ENCODE results near the gene NHS.

NHS gene

DNA sequence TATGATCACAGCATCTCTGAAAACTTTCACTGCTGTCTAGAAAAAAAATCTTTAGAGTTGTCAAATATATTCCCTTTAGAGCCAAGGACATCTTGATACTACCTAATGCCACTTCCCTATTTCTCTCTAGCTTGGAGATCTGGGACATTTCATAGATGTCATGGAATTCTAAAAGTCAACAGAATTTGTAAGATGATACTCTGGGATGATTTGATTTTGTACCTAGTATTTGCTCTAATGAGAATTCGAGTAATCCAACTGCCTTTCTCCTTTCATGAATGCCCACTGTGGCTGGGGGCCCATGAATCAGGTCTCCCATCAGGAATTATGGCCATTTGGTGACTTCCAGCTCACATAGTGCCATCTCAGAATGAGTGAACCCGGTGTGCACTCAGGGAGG is 73.2 kb downstream of the NHS start:
- no peak for DNase-seq (ENCODE audit: low read depth)

DNA sequence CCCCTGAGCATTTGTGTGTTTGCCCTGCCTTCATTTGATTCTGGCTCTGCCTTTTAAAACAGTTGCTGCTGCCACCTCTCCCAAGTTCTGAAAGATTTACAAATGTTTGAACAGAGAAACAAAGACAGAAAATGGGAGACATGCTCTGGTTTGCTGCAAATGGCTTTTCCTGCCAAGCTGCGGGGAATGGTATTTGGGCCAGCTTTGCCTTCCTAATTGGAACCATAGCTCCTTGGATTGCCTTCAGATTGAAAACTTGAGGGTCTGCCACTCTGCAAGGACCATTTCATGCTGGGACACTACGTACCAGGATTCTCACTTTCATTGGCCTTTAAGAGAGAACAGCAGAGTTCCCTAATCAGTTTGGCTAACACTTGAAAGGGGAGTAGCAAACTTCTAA is 74.9 kb downstream of the NHS start:
- no peak for DNase-seq (ENCODE audit: low read depth)

DNA sequence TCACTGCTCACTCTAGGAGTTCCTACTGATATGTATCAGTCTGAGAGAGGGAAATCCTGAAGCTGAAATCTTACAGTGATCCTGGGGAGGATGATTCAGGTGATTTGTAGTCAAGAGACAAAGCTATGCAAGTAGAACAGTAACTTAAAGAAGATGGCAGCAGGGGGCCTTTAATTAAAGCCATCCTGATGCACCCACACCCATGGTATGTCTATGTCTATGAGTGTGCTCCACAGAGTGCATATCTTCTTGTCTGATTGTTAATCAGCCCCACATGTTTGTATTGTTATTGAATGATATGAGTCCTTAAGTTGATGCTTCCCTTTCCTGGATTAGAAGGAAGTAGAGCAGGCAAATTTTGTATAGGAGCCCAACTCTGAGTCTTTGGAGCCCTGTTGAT is 78.8 kb downstream of the NHS start:
- no peak for DNase-seq (ENCODE audit: low read depth)

DNA sequence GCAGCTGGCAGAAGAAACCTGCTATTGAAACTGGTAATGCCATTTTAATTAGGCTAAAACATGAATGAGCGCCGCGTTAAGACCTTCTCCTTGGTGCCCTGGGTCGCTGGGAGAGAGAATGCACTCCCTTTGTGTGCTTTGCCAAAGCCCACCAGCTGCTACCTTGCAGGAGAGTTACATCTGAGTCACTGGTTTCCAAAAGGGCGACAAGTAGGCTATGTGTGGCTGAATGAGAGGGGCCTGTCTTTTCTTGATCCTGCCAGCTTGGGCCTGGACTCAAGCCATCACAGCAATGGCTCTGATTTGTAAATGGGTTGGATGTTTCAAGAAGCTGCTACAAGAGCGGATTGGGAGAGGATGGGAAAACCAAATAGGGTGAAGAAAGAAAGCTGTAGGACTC is 81.5 kb downstream of the NHS start:
- no peak for DNase-seq (ENCODE audit: low read depth)

GRCh38 chrX:17459008-17459611 is 84.1 kb downstream of the NHS start:
- no peak for DNase-seq (ENCODE audit: low read depth)

GRCh38 chrX:17459661-17460060 is 84.7 kb downstream of the NHS start:
- DNase-seq (ENCODE audit: low read depth), result no peak

DNA sequence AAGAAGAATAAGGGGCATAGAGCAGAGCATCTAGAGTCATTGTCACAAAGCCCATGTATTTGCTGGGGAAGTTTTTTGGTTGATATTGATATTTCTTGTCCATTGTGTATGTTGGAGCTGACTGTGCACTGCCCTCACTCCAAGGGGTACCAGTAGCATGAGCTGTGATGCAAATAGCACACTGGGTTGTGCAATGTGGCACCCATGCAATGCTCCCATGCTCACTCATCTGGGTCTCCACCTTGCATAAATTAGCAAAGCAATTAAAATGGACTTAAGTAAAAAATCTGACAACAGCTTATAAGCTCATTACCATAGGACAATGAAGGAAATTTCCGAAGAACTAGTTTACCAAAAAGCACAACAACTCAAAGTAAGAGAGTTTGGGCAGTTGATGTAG is 87.9 kb downstream of the NHS start:
- DNase-seq (ENCODE audit: low read depth), result no peak

GRCh38 chrX:17464194-17464593 is 89.2 kb downstream of the NHS start:
- no peak for DNase-seq (ENCODE audit: low read depth)

DNA sequence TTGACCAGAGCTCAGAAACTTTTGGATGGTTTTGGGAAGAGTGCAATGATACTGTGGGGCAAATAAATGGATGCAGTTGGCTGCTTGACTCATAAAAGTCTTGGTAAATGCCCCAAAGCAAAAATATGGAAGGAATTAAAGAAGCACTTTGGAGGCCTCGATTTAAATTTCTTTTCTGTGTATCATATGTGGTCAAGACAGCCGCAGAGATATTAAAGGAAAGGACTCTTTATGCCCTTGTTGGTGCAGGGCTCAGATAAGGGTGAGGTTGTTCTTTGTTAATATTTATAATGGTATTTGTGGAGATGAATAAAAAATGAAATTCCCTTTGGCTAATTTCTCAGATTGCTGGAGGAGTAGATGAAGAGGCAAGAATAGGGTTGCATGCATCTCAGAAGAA is 90.2 kb downstream of the NHS start:
- DNase-seq (ENCODE audit: low read depth), result no peak

DNA sequence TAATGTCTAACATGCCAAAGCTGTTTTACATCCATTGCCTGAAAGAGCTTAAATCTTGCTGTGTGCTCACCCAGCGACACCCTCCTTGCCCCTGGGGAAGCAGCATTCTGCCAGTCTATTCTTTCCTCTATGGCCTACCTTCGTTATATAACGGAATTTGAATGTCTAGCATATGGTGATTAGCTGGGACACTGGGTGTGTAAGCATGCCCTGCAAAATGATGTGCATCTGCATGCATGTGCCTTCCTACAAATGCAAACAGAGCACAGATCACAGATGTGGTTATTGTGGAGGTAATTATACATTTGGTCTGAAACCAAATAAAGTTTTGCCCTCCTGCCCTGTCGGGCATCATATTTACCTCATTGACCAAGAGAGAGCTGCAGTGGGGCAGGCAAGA is 90.8 kb downstream of the NHS start:
- DNase-seq (ENCODE audit: low read depth), result no peak

DNA sequence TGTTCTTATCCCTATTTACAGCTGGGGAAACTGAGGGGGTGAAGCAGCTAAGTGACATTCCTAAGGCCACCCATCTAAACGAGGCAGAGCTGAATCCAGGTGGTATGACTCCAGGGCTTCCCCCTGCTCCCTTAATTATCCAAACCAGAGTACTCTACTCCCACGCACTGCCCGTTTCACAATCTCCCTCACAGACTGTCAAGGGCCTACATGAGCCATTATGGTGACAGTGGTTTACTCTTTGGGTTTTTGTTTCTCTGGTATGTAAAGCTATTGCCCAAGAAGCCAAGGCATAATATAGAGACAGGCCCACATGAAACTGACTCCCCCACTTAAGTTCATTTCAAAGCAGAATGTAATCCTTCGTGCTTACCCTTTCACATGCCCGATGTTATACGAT is 95.1 kb downstream of the NHS start:
- no peak for DNase-seq (ENCODE audit: low read depth)

- no peak for DNase-seq (ENCODE audit: low read depth)
Measured at GRCh38 chrX:17471121-17471520, 96.1 kb downstream of the NHS start.

DNA sequence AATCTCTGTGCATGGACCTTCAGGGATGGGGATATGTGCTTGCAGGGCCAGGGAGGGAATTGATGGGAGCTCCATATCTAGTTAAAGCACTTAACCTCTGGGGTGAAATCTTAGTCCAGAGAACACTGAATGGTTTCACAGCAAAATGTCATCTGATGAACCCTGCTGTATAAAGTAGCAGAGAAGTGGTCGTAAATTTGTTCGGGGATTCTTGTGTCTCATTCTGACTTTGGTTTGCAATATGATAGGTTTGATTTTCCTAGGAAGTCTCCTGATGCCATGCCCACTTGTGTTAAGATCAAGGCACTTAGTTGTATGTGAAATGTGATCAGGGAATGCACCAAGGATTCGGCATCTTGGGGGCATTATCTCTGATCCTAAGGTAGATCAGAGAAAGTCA is 96.9 kb downstream of the NHS start:
- DNase-seq (ENCODE audit: low read depth), result no peak

- no peak for DNase-seq (ENCODE audit: low read depth)
Measured at GRCh38 chrX:17472424-17472823, 97.4 kb downstream of the NHS start.

- no peak for DNase-seq (ENCODE audit: low read depth)
Measured at GRCh38 chrX:17473021-17473420, 98.0 kb downstream of the NHS start.

- DNase-seq (ENCODE audit: low read depth), result no peak
Measured at GRCh38 chrX:17474892-17475291, 99.9 kb downstream of the NHS start.

GRCh38 chrX:17475449-17476217 is 100.6 kb downstream of the NHS start:
- no peak for DNase-seq (ENCODE audit: low read depth)

DNA sequence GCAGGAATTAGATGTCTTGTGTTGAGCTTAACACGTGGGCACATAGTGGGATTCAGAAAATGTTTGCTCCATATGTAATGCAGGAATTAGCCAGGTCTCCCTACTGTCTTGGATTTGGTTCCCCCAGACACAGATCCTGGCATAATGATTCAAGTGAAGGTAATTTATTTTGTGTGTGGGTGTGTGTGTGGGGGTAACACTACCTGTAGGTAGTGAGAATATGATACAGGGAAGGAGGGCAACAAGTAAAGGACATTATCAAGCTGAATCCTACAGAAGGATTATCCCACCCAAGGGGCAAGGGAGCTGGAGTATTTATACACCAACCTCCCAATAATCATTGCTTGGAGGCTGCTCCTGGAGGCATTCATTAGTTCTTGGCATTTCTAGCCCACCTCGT is 101.4 kb downstream of the NHS start:
- DNase-seq (ENCODE audit: low read depth), result no peak

- DNase-seq (ENCODE audit: low read depth), result no peak
Measured at GRCh38 chrX:17481086-17481485, 106.1 kb downstream of the NHS start.

DNA sequence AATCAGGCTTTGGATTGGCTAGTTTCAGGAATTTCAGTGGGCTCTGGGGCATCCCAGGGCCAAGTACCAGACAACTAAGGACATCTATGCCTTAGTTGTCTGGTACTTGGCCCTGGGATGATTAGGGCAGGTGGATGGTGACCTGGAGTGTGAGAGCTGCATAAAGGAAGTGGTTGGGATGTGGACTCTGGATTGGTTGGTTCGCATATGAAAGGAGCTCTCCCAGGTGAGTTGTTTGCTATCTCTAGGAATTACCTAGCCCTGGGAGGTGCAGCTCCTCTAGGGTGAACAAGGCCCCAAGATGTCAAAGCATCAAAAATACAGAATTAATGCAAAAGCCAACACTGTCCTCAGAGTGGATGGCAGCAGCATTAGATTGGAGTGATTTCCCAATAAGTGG is 109.6 kb downstream of the NHS start:
- DNase-seq (ENCODE audit: low read depth), result no peak

GRCh38 chrX:17485391-17485790 is 110.4 kb downstream of the NHS start:
- DNase-seq (ENCODE audit: low read depth), result no peak

GRCh38 chrX:17488036-17488435 is 113.0 kb downstream of the NHS start:
- DNase-seq (ENCODE audit: low read depth), result no peak

DNA sequence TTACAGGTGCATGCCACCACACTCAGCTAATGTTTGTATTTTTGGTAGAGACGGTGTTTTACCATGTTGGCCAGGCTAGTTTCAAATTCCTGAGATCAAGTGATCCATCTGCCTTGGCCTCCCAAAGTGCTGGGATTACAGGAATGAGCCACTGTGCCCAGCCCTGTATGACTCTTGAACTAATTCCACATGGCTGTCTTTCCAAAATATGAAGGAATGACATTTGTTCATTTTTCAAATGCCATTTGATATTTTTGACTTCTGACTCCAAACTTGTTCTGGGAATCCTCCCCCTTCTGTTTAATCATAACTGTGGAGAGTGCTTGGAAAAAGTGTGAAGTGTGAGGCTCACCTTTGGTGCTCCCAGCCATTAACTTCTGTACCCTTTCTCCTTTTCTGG is 119.2 kb downstream of the NHS start:
- no peak for DNase-seq (ENCODE audit: low read depth)

DNA sequence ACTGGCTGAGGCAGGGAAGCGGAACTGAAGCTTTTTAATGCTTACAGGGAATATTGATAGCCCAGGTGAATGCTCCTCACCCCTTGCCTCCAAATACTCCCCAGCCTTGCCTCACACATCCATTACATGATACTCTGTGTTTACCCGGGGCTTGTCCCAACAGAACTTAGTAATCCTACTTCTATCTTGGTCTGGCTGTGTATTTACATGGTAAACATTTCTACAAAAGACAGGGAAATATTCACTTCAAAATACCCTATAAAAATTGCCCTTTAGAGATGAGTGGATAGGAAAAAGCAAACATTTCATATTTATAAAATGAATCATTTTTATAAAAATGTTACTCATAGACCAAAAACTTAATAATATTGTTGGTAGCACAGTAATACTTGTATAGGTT is 120.1 kb downstream of the NHS start:
- DNase-seq (ENCODE audit: low read depth), result no peak

Data from CMK (cell line).